Mesothelial cell of epicardium (in vitro differentiated cells): ENCODE measurements around the gene BTBD7. TPM values are rescaled to one million over a fixed set of nuclear protein-coding genes. Genes with fewer than 3 reads are reported as not detected.

ENCODE experiments used
- DNase-seq, 2 experiments: peaks; one replicate each; pipeline ENCODE4 v3.0.0; 2021; ENCODE audit warnings: low spot score in 2 of 2; ENCODE audit not compliant: unreplicated experiment in 2 of 2
- H3K27ac Mint-ChIP-seq: 2 replicates; pipeline ENCODE4 v1.8.0; 2021; ENCODE audit warnings: mixed read lengths
- H3K27me3 Mint-ChIP-seq: 2 replicates; pipeline ENCODE4 v1.8.0; 2021; ENCODE audit warnings: low read depth, mixed read lengths
- H3K36me3 Mint-ChIP-seq: 2 replicates; pipeline ENCODE4 v1.8.0; 2021; ENCODE audit warnings: mixed read lengths
- H3K4me1 Mint-ChIP-seq: 2 replicates; pipeline ENCODE4 v1.8.0; 2021; ENCODE audit warnings: mixed read lengths
- H3K4me3 Mint-ChIP-seq: 2 replicates; pipeline ENCODE4 v1.8.0; 2021; ENCODE audit warnings: mild to moderate bottlenecking, moderate library complexity, mixed read lengths
- H3K9me3 Mint-ChIP-seq: 2 replicates; pipeline ENCODE4 v1.8.0; 2021; ENCODE audit warnings: mixed read lengths
- total RNA-seq: library from RNA; stranded (reverse); gene quantifications from 3 replicates; pipeline ENCODE4 v1.2.1, GENCODE V29; 2021
- TF ChIP-seq, protein P1 (sequence below): fragments of 200-600 bp; sonication (generic); IDR thresholded peaks from one replicate; pipeline ENCODE4 v1.5.0; 2021; ENCODE audit warnings: antibody characterized with exemption; ENCODE audit not compliant: unreplicated experiment

Gene BTBD7
- total RNA-seq, 1 donor from 2014 or later = 58.4 TPM

DNA sequence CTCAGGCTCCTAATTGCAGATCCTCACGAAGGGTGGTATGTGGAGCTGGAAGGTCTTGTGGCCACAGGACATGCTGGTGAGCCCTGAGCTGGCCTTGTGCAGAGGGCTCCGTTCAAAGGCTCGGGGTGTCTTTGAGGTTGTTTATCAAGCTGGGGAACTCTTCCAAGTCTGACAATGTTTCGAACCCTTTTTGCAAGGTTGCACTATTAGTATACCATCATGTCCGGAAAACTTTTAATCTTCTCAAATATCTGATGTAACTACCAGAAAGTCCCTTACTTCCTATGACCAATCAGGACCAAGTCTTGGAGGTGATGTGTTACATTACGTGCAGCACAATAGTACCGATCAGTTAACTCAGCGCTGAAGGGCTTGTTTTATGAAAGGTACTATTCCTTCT, 104.3 kb downstream of the BTBD7 start:
- no peak for DNase-seq
- H3K27me3 Mint-ChIP-seq = no peaks in the 10 kb centered on the region
- no peak overlapping the region for H3K4me3 Mint-ChIP-seq
- H3K36me3 Mint-ChIP-seq = peaks cover 29% of the 10 kb centered on the region
- TF ChIP-seq, protein P1, sequence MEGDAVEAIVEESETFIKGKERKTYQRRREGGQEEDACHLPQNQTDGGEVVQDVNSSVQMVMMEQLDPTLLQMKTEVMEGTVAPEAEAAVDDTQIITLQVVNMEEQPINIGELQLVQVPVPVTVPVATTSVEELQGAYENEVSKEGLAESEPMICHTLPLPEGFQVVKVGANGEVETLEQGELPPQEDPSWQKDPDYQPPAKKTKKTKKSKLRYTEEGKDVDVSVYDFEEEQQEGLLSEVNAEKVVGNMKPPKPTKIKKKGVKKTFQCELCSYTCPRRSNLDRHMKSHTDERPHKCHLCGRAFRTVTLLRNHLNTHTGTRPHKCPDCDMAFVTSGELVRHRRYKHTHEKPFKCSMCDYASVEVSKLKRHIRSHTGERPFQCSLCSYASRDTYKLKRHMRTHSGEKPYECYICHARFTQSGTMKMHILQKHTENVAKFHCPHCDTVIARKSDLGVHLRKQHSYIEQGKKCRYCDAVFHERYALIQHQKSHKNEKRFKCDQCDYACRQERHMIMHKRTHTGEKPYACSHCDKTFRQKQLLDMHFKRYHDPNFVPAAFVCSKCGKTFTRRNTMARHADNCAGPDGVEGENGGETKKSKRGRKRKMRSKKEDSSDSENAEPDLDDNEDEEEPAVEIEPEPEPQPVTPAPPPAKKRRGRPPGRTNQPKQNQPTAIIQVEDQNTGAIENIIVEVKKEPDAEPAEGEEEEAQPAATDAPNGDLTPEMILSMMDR = no peak
- H3K4me1 Mint-ChIP-seq = no peaks in the 10 kb centered on the region
- H3K27ac Mint-ChIP-seq = no peak overlapping the region
- H3K9me3 Mint-ChIP-seq = no peaks in the 10 kb centered on the region

DNA sequence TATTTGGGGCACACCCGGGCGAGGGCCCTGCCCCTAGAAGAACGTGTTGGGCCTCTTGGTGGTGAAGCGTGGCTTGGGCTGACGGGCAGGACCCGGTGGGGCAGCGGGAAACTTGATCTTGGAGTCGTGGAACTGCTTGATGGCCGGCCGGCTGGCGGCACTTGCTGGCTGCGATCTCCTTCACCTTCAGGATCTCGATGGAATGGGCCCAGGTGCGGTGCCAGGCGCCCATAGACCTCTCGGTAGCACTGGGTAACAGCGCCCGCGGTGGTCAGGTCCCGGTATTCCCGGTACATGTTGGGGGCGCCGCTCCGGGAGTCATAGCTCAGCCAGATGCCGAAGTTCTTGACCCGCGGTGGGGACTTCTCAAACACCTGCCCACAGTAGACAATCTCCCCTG, 109.3 kb downstream of the BTBD7 start:
- Mint-ChIP-seq H3K36me3 (peaks cover 43% of the 10 kb centered on the region), H3K4me3 (no peak overlapping the region), H3K4me1 (no peaks in the 10 kb centered on the region), H3K27ac (no peak overlapping the region), H3K9me3 (no peaks in the 10 kb centered on the region), H3K27me3 (no peaks in the 10 kb centered on the region)
- TF ChIP-seq, protein P1 = no peak
- DNase-seq = no peak

DNA sequence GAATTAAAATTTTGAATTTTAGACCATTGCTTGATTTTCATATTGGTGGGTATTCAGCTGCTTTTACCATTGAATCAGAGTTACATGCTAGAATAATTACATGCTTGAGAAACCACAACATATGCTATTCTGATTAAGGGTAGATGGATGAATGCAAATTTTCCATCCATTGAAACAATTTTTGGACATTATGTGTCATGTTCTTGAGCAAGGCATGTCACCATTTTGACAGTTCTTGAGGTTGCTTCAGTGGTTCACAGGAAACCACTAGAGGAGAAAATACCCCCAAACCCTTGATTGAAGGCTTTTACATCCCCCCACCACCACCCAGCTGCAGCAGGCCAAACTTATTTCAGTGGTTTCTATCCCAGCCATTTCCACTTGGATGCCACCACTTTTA, 112.3 kb downstream of the BTBD7 start:
- Mint-ChIP-seq H3K27ac (no peak overlapping the region), H3K4me1 (no peaks in the 10 kb centered on the region), H3K4me3 (no peak overlapping the region), H3K27me3 (no peaks in the 10 kb centered on the region), H3K9me3 (no peaks in the 10 kb centered on the region), H3K36me3 (peaks cover 38% of the 10 kb centered on the region)
- TF ChIP-seq, protein P1 = no peak
- no peak for DNase-seq

DNA sequence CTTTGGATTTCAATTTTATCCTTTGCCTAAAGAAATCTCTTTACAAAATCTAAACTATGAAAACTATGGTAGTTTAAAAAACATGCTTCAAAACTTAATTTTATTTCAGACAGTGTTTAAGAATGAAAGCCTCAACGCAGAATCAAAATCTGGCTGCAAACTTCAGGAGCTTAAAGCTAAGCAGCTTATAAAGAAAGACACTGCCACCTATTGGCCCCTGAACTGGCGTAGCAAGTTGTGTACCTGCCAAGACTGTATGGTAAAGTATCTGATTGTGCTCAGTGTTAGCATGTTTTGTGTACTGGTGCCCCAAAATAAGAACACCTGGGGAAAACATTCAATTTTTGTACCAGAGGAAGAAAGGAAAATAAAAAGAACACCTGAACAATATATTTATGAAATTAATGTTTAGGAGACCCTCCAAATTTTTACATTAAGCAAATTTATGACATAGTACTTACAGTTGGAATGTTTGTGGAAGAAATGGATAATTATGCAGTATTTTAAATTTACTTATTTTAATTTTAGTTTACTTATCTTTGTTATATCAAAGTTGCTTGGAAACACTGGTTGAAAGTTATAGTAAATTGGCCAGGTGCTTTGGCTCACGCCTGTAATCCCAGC, 113.6 kb downstream of the BTBD7 start:
- H3K9me3 Mint-ChIP-seq = no peaks in the 10 kb centered on the region
- H3K27ac Mint-ChIP-seq = no peak overlapping the region
- peaks cover 37% of the 10 kb centered on the region for H3K36me3 Mint-ChIP-seq
- H3K4me1 Mint-ChIP-seq = no peaks in the 10 kb centered on the region
- no peaks in the 10 kb centered on the region for H3K27me3 Mint-ChIP-seq
- TF ChIP-seq, protein P1 = peak; percentile 34
- DNase-seq = no peak
- no peak overlapping the region for H3K4me3 Mint-ChIP-seq

DNA sequence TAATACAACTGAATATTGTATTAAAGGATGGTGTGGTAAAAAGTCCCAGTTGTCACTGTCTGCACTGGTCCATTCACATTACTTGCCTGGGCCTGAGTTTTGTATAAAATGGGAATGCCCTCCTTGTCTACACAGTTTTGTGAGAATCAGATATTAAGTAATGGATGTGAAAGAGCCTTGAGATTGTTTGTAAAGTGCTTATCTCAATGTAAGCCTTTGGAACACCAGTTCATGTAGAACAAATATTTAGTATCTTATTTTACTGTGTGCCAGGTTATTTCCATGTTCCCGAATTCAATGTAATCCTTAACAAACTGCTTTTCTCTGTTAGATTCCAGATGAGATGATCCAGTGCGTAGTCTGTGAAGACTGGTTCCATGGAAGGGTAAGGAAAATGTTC, 118.2 kb downstream of the BTBD7 start:
- Mint-ChIP-seq H3K4me1 (no peaks in the 10 kb centered on the region), H3K27ac (no peak overlapping the region), H3K27me3 (no peaks in the 10 kb centered on the region), H3K36me3 (peaks cover 27% of the 10 kb centered on the region), H3K9me3 (no peaks in the 10 kb centered on the region), H3K4me3 (no peak overlapping the region)
- TF ChIP-seq, protein P1 = no peak
- no peak for DNase-seq

DNA sequence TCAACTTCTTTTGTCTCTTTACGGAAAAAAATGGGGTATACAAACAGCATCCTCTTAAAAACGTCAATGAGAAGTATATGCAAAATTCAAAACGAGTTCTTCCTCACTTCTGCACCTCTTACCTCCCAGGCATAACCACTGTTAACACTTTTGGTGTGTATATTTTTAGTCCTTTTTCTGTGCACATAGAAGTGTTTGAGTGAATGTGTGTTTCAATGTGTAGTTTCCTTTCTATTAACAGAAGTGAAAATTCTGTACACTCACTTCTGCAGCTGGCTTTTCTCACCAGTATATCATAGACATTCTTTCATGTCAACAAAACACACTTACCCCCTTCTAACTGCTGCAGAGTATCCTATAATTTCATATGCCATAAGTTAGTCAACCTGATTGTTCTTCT, 120.4 kb downstream of the BTBD7 start:
- no peak overlapping the region for H3K4me3 Mint-ChIP-seq
- H3K27me3 Mint-ChIP-seq = no peaks in the 10 kb centered on the region
- TF ChIP-seq, protein P1 = no peak
- peaks cover 20% of the 10 kb centered on the region for H3K36me3 Mint-ChIP-seq
- H3K4me1 Mint-ChIP-seq = peaks cover 4% of the 10 kb centered on the region
- no peak for DNase-seq
- no peaks in the 10 kb centered on the region for H3K9me3 Mint-ChIP-seq
- H3K27ac Mint-ChIP-seq = no peak overlapping the region
